ES-I3 (cell line): ENCODE data around the gene ANXA5.

Source experiments
- H3K36me3 ChIP-seq: 2 replicates; pipeline ENCODE4 v1.6.1; 2013; ENCODE audit warnings: mild to moderate bottlenecking, low read length, control low read depth, moderate library complexity; ENCODE audit not compliant: insufficient read depth
- H3K4me1 ChIP-seq: 2 replicates; pipeline ENCODE4 v1.6.1; 2013; ENCODE audit warnings: mild to moderate bottlenecking, control low read depth, low read length; ENCODE audit not compliant: insufficient read depth
- H3K9ac ChIP-seq: 2 replicates; pipeline ENCODE4 v1.6.1; 2013; ENCODE audit warnings: low read depth, mild to moderate bottlenecking, low read length, moderate library complexity
- H3K9me3 ChIP-seq: 2 replicates; pipeline ENCODE4 v1.6.1; 2013; ENCODE audit warnings: mild to moderate bottlenecking, low read length, moderate library complexity; ENCODE audit not compliant: control insufficient read depth, insufficient read depth

The ANXA5 gene

DNA sequence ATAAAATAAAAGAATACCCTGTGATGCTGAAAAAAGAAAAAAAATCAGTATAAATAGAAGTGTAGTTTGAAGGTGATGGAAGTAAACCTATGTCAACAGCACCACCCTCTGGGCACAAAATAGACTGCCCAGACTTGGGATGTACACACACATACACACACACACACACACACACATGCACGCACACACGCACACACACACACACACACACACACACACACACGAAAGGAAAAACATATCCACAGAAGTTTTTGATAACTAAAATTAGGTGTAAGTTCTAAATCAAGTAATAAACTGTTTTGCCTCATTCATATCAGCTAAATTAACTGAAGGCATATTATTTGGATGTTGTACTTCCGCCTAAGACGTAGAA, 40.5 kb downstream of the ANXA5 start:
- H3K9me3 ChIP-seq = no peaks in the 10 kb centered on the region; the same call in 1 of the 2 replicates
- H3K9ac ChIP-seq = no peak overlapping the region
- no peaks in the 10 kb centered on the region for H3K4me1 ChIP-seq
- H3K36me3 ChIP-seq = no peaks in the 10 kb centered on the region

GRCh38 chr4:121655320-121656268, 41.2 kb downstream of the ANXA5 start:
- Histone ChIP-seq H3K36me3 (no peaks in the 10 kb centered on the region), H3K9me3 (no peaks in the 10 kb centered on the region; the same call in 1 of the 2 replicates), H3K4me1 (no peaks in the 10 kb centered on the region), H3K9ac (no peak overlapping the region)

GRCh38 chr4:121654738-121655137, 42.0 kb downstream of the ANXA5 start:
- Histone ChIP-seq H3K9me3 (no peaks in the 10 kb centered on the region; the same call in 1 of the 2 replicates), H3K9ac (no peak overlapping the region), H3K36me3 (no peaks in the 10 kb centered on the region), H3K4me1 (no peaks in the 10 kb centered on the region)

DNA sequence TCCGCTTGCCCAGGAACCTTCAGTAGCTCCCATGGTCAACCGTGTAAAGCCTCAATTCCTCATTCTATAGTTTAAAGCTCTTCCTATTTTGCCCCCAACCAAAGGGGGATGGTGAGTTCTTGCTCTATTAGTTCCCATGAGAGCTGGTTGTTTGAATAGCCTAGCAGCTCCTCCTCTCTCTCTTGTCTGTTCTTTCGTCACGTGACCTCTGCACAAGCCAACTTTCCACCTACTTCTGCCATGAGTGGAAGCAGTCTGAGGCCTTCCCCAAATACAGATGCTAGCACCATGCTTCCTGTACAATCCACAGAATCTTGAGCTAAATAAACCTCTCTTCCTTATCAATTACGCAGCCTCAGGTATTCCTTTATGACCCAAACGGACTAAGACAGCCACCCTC, 42.8 kb downstream of the ANXA5 start:
- no peak overlapping the region for H3K9ac ChIP-seq
- H3K4me1 ChIP-seq = no peaks in the 10 kb centered on the region
- no peaks in the 10 kb centered on the region; the same call in 1 of the 2 replicates for H3K9me3 ChIP-seq
- H3K36me3 ChIP-seq = no peaks in the 10 kb centered on the region

GRCh38 chr4:121653214-121653613, 43.6 kb downstream of the ANXA5 start:
- Histone ChIP-seq H3K9ac (no peak overlapping the region), H3K9me3 (no peaks in the 10 kb centered on the region; the same call in 1 of the 2 replicates), H3K4me1 (no peaks in the 10 kb centered on the region), H3K36me3 (no peaks in the 10 kb centered on the region)

- H3K4me1 ChIP-seq = no peaks in the 10 kb centered on the region
- H3K9me3 ChIP-seq = no peaks in the 10 kb centered on the region
Measured at GRCh38 chr4:121651597-121651996, 45.2 kb downstream of the ANXA5 start.

DNA sequence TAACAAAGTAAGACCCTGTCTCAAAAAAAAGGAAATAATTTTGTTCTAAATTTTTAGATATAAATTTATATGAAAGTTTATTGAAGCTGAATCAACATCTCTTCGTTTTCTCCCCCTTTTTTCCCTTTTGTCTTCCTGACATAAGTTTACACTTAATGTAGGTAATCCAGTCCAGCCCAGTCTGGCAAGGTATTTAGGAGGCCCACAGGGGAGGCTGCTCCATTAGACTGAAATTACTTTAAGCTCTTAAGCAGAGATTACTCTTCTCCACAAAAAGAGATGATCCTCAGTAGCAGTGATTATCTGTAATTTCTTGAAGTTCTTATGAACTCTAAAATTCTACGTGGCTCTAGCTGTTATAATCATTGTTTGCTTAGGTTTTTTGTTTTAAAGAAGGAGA, 46.0 kb downstream of the ANXA5 start:
- H3K9me3 ChIP-seq = no peaks in the 10 kb centered on the region

More at GRCh38 chr4:121651597-121651996, 45.2 kb downstream of the ANXA5 start:
- H3K9ac ChIP-seq = no peak overlapping the region
- no peaks in the 10 kb centered on the region for H3K36me3 ChIP-seq

GRCh38 chr4:121648516-121648915, 48.3 kb downstream of the ANXA5 start:
- no peak overlapping the region for H3K9ac ChIP-seq

More for the DNA sequence above, 46.0 kb downstream of the ANXA5 start:
- H3K4me1 ChIP-seq = no peaks in the 10 kb centered on the region
- no peak overlapping the region for H3K9ac ChIP-seq
- no peaks in the 10 kb centered on the region for H3K36me3 ChIP-seq

GRCh38 chr4:121642876-121643585, 53.7 kb downstream of the ANXA5 start:
- H3K9ac ChIP-seq = no peak overlapping the region
- no peaks in the 10 kb centered on the region for H3K36me3 ChIP-seq
- H3K4me1 ChIP-seq = no peaks in the 10 kb centered on the region
- H3K9me3 ChIP-seq = no peaks in the 10 kb centered on the region

More at GRCh38 chr4:121648516-121648915, 48.3 kb downstream of the ANXA5 start:
- Histone ChIP-seq H3K4me1 (no peaks in the 10 kb centered on the region), H3K9me3 (no peaks in the 10 kb centered on the region), H3K36me3 (no peaks in the 10 kb centered on the region)

GRCh38 chr4:121642292-121642691, 54.5 kb downstream of the ANXA5 start:
- no peaks in the 10 kb centered on the region for H3K4me1 ChIP-seq
- H3K9ac ChIP-seq = no peak overlapping the region
- H3K36me3 ChIP-seq = no peaks in the 10 kb centered on the region
- no peaks in the 10 kb centered on the region for H3K9me3 ChIP-seq

DNA sequence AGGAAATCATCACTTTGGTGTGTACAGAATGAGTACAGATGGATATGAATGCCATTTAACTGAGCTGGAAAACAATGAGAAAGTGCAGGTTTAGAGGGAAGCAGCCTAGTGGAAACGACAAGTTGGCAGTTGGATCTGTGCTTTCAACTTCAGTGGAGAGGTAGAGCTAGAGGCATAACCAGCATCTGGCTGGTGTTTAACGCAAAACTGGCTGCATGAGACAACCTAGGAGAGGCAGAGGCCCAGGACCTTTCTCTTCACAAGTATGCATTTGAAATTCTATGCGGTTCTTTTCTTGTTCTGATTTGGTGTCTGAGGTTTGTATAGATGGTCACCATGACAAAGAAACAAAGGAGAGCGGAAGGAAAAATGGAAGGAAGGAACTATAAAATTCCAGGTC, 63.1 kb downstream of the ANXA5 start:
- Histone ChIP-seq H3K36me3 (no peaks in the 10 kb centered on the region), H3K9me3 (no peaks in the 10 kb centered on the region), H3K4me1 (peaks cover 6% of the 10 kb centered on the region), H3K9ac (no peak overlapping the region)

DNA sequence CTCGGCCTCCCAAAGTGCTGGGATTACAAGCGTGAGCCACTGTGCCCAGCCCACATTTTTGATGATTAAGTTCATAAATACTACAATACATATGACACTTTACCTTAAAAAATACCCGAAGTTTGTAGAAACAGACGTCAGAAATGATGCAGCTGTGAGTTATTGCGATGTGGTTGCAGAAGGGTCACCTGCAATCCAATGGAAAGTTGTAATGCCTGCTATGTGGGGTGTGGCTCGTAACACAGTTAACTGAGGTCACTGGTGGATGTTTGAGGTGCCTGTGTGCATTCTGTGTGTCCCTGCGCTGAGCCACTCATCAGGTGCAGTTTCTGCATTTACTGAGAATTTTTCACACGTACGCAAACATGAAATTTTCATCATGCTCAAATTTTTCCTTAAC, 64.1 kb downstream of the ANXA5 start:
- Histone ChIP-seq H3K9me3 (no peaks in the 10 kb centered on the region), H3K4me1 (peaks cover 6% of the 10 kb centered on the region), H3K36me3 (no peaks in the 10 kb centered on the region), H3K9ac (no peak overlapping the region)
